Measurements from ENCODE around the gene VSNL1.

VSNL1 gene

GRCh38 chr2:17605696-17606095 is 65.2 kb downstream of the VSNL1 start (continued):
- TF ChIP-seq ZNF514 (tag by site-specific recombination; IDR thresholded peaks at IDR 0.05) (no peak), ZNF555 (tag by site-specific recombination; conservative IDR thresholded peaks at IDR 0.05) (no peak), IKZF3 (tag by site-specific recombination; IDR thresholded peaks at IDR 0.05) (no peak)

DNA sequence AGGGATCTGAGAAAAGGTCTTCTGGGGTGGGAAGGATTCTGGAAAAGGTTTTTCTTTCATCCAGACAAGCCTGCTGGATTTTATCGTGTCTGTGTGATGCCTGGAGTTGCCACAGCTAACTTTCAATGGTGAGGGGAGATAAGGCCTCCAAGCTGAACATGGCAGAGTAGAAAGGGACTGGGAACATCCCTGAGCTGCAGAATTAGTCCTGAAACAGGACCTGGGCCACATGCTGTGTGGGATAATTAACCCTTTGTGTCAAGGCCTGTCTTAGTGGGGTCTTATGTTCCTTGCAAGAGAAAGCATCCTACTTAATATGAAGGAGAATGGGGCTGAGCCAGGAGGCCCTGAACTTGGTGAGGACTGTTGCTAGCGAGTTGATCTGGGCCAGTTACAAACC is 66.4 kb downstream of the VSNL1 start:
- no peaks in the 10 kb centered on the region for H3K4me1 ChIP-seq (ENCODE audit: control insufficient read depth, insufficient read depth, low read length)
- ChIA-PET POLR2A (no interaction called here), CTCF (no interaction called here)
- no peak for TF ChIP-seq ZNF660 (tag by site-specific recombination; IDR thresholded peaks at IDR 0.05)
- no peak for TF ChIP-seq ZNF544 (tag by site-specific recombination; IDR thresholded peaks at IDR 0.05)
- no peak overlapping the region for H3K4me3 ChIP-seq (ENCODE audit: low read depth, low read length)
- no peaks in the 10 kb centered on the region for H3K36me3 ChIP-seq (ENCODE audit: control insufficient read depth in 2 of 2, insufficient read depth in 1 of 2, low read length in 2 of 2)
- H3K27ac ChIP-seq (ENCODE audit: extremely low read depth, low read depth, low read length): no peak overlapping the region
- H3K9me3 ChIP-seq (ENCODE audit: control insufficient read depth, insufficient read depth, low read depth, low read length): no peaks in the 10 kb centered on the region

- H3K4me1 ChIP-seq (ENCODE audit: control insufficient read depth, insufficient read depth, low read length): no peaks in the 10 kb centered on the region
- ChIA-PET POLR2A (interaction anchor here (1.7 kb wide), 1 partner anchor 10 kb away, joined by 4 read pairs; no protein-coding TSS in a partner anchor), CTCF (interaction anchor here (1.6 kb wide), 1 partner anchor 39 kb away, joined by 5 read pairs; no protein-coding TSS in a partner anchor)
- no peak overlapping the region for H3K27ac ChIP-seq (ENCODE audit: extremely low read depth, low read depth, low read length)
- H3K4me3 ChIP-seq (ENCODE audit: low read depth, low read length): no peak overlapping the region
- H3K36me3 ChIP-seq (ENCODE audit: control insufficient read depth in 2 of 2, insufficient read depth in 1 of 2, low read length in 2 of 2): no peaks in the 10 kb centered on the region
- TF ChIP-seq, protein P1, sequence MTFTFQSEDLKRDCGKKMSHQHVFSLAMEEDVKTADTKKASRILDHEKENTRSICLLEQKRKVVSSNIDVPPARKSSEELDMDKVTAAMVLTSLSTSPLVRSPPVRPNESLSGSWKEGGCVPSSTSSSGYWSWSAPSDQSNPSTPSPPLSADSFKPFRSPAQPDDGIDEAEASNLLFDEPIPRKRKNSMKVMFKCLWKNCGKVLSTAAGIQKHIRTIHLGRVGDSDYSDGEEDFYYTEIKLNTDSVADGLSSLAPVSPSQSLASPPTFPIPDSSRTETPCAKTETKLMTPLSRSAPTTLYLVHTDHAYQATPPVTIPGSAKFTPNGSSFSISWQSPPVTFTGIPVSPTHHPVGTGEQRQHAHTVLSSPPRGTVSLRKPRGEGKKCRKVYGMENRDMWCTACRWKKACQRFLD (tag by site-specific recombination; IDR thresholded peaks at IDR 0.05): no peak
- TF ChIP-seq ZNF791 (tag by site-specific recombination; IDR thresholded peaks at IDR 0.05): no peak
- no peak for TF ChIP-seq ZNF292 (tag by site-specific recombination; IDR thresholded peaks at IDR 0.05; ENCODE audit: borderline replicate concordance, low read depth)
- TF ChIP-seq FEZF1 (tag by site-specific recombination; IDR thresholded peaks at IDR 0.05): no peak
- H3K9me3 ChIP-seq (ENCODE audit: control insufficient read depth, insufficient read depth, low read depth, low read length): no peaks in the 10 kb centered on the region
These were observed 66.9 kb downstream of the VSNL1 start for GRCh38 chr2:17607379-17607778.

DNA sequence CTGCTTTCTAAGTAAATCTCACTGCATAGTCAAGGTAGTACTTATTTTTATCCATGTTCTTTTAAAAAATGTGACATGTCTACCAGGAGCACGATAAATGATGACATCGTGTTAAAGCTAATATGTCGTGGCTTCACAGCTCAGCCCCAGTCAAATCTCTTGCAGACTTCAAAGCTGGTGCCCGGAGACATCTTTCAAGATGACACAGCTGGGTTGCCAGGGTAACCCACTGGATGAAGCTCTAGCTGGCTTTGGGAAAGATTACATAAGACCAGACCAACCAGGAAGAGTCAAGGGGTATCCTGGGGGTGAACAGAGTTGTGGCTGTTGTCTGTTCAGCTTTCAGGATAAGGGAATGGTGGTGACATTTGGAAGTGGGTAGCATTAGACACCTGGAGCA is 67.8 kb downstream of the VSNL1 start:
- ChIA-PET POLR2A (interaction anchor here (1.7 kb wide), 1 partner anchor 9 kb away, joined by 4 read pairs; no protein-coding TSS in a partner anchor), CTCF (interaction anchor here (1.6 kb wide), 1 partner anchor 38 kb away, joined by 5 read pairs; no protein-coding TSS in a partner anchor)
- no peak overlapping the region for H3K4me3 ChIP-seq (ENCODE audit: low read depth, low read length)
- H3K9me3 ChIP-seq (ENCODE audit: control insufficient read depth, insufficient read depth, low read depth, low read length): no peaks in the 10 kb centered on the region
- TF ChIP-seq ZNF24 (tag by site-specific recombination; IDR thresholded peaks at IDR 0.05): no peak
- TF ChIP-seq, protein P2, sequence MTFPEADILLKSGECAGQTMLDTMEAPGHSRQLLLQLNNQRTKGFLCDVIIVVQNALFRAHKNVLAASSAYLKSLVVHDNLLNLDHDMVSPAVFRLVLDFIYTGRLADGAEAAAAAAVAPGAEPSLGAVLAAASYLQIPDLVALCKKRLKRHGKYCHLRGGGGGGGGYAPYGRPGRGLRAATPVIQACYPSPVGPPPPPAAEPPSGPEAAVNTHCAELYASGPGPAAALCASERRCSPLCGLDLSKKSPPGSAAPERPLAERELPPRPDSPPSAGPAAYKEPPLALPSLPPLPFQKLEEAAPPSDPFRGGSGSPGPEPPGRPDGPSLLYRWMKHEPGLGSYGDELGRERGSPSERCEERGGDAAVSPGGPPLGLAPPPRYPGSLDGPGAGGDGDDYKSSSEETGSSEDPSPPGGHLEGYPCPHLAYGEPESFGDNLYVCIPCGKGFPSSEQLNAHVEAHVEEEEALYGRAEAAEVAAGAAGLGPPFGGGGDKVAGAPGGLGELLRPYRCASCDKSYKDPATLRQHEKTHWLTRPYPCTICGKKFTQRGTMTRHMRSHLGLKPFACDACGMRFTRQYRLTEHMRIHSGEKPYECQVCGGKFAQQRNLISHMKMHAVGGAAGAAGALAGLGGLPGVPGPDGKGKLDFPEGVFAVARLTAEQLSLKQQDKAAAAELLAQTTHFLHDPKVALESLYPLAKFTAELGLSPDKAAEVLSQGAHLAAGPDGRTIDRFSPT (tag by site-specific recombination; IDR thresholded peaks at IDR 0.05): no peak
- TF ChIP-seq ATF2 (tag by site-specific recombination; IDR thresholded peaks at IDR 0.05; ENCODE audit: low read depth): 0 out of 2 replicates have a peak, but pooled peaks have one; percentile 18
- TF ChIP-seq ZNF398 (tag by site-specific recombination; IDR thresholded peaks at IDR 0.05): no peak
- no peak for TF ChIP-seq ZNF350 (tag by site-specific recombination; IDR thresholded peaks at IDR 0.05)
- TF ChIP-seq ZNF670 (tag by site-specific recombination; IDR thresholded peaks at IDR 0.05; ENCODE audit: low read depth): no peak
- TF ChIP-seq KLF8 (tag by site-specific recombination; IDR thresholded peaks at IDR 0.05): no peak
- no peak for TF ChIP-seq ZNF626 (tag by site-specific recombination; IDR thresholded peaks at IDR 0.05)
- TF ChIP-seq ZNF2 (tag by site-specific recombination; IDR thresholded peaks at IDR 0.05): no peak
- H3K36me3 ChIP-seq (ENCODE audit: control insufficient read depth in 2 of 2, insufficient read depth in 1 of 2, low read length in 2 of 2): no peaks in the 10 kb centered on the region
- no peaks in the 10 kb centered on the region for H3K4me1 ChIP-seq (ENCODE audit: control insufficient read depth, insufficient read depth, low read length)
- H3K27ac ChIP-seq (ENCODE audit: extremely low read depth, low read depth, low read length): no peak overlapping the region

Measured in HEK293 (cell line).